ENCODE data around the gene HEPH.
"Not testable (repeated sequence)": the region's sequence is repeated elsewhere in the genome, so short reads cannot be mapped to it uniquely, and the experiment has no call there.

Gene HEPH

GRCh38 chrX:66163849-66164411 is at the start of gene HEPH:
Gene HEPH, plus strand, starts transcription at chrX:66164247. Its CDS starts 6,324 bp downstream, at chrX:66170571.
- TF ChIP-seq CTCF (IDR thresholded peaks at IDR 0.05; ENCODE audit: low read length, missing control alignments) = no peak
- peak; percentile 59 for DNase-seq (ENCODE audit: low read depth)
- H3K4me3 ChIP-seq (replicated peaks; ENCODE audit: low read depth, low read length) = peak within 1 kb of the TSS; percentile 56

DNA sequence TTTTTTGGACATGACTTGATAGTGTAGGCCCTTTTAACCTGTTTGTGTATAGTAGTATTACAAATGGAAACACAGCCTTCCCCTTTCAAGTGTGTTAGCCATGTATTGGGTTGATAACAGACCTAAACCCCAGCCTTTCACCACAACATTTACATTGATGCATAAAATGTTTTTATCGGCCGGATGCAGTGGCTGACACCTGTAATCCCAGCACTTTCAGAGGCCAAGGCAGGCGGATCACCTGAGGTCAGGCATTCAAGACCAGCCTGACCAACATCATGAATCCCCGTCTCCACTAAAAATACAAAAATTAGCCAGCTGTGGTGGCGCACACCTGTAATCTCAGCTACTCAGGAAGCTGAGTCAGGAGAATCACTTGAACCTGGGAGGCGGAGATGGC is 45.3 kb upstream of the HEPH start:
- H3K4me3 ChIP-seq (replicated peaks; ENCODE audit: low read depth, low read length); DNase-seq (ENCODE audit: low read depth): not testable (repeated sequence)

GRCh38 chrX:66121354-66121753 is 42.7 kb upstream of the HEPH start:
- not testable (repeated sequence) for DNase-seq (ENCODE audit: low read depth)

GRCh38 chrX:66126662-66127061 is 37.4 kb upstream of the HEPH start:
- no peak for DNase-seq (ENCODE audit: low read depth)
- TF ChIP-seq CTCF (IDR thresholded peaks at IDR 0.05; ENCODE audit: low read length, missing control alignments) = no peak
- H3K4me3 ChIP-seq (replicated peaks; ENCODE audit: low read depth, low read length) = no peak overlapping the region

More at GRCh38 chrX:66121354-66121753, 42.7 kb upstream of the HEPH start:
- H3K4me3 ChIP-seq (replicated peaks; ENCODE audit: low read depth, low read length) = not testable (repeated sequence)

- no peak for TF ChIP-seq CTCF (IDR thresholded peaks at IDR 0.05; ENCODE audit: low read length, missing control alignments)
- DNase-seq (ENCODE audit: low read depth) = no peak
- no peak overlapping the region for H3K4me3 ChIP-seq (replicated peaks; ENCODE audit: low read depth, low read length)
These were observed 33.6 kb upstream of the HEPH start for GRCh38 chrX:66130469-66130868.

DNA sequence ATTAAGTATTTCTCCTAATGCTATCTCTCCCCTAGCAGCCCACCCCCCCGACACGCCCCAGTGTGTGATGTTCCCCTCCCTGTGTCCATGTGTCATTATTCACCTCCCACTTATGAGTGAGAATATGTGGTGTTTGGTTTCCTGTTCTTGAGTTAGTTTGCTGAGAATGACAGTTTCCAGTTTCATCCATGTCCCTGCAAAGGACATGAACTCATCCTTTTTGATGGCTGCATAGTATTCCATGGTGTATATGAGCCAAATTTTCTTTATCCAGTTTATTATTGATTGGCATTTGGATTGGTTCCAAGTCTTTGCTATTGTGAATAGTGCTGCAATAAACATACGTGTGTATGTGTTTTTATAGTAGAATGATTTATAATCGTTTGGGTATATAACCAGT is 28.8 kb upstream of the HEPH start:
- not testable (repeated sequence) for DNase-seq (ENCODE audit: low read depth); H3K4me3 ChIP-seq (replicated peaks; ENCODE audit: low read depth, low read length)

- TF ChIP-seq CTCF (IDR thresholded peaks at IDR 0.05; ENCODE audit: low read length, missing control alignments) = no peak
- no peak for DNase-seq (ENCODE audit: low read depth)
- H3K4me3 ChIP-seq (replicated peaks; ENCODE audit: low read depth, low read length) = no peak overlapping the region
These were observed 21.7 kb upstream of the HEPH start for GRCh38 chrX:66142351-66142750.

GRCh38 chrX:66144258-66144657 is 19.8 kb upstream of the HEPH start:
- no peak for DNase-seq (ENCODE audit: low read depth)
- no peak for TF ChIP-seq CTCF (IDR thresholded peaks at IDR 0.05; ENCODE audit: low read length, missing control alignments)
- H3K4me3 ChIP-seq (replicated peaks; ENCODE audit: low read depth, low read length) = no peak overlapping the region

GRCh38 chrX:66149519-66149918 is 14.5 kb upstream of the HEPH start:
- H3K4me3 ChIP-seq (replicated peaks; ENCODE audit: low read depth, low read length) = no peak overlapping the region
- TF ChIP-seq CTCF (IDR thresholded peaks at IDR 0.05; ENCODE audit: low read length, missing control alignments) = no peak
- DNase-seq (ENCODE audit: low read depth) = no peak
